ENCODE results near the gene LGR4.

GRCh38 chr11:27404427-27404826, 68.2 kb downstream of the LGR4 start:
- no peak for TF ChIP-seq CTCF (tag by site-specific recombination; IDR thresholded peaks at IDR 0.05)
- no peak for TF ChIP-seq ZNF354C (tag by site-specific recombination; IDR thresholded peaks at IDR 0.05; ENCODE audit: borderline replicate concordance, low read depth)
- TF ChIP-seq ZNF157 (tag by site-specific recombination; IDR thresholded peaks at IDR 0.05), result no peak
- no peak for TF ChIP-seq BCL6B (tag by site-specific recombination; IDR thresholded peaks at IDR 0.05)
- no peak for TF ChIP-seq ZNF174 (tag by site-specific recombination; IDR thresholded peaks at IDR 0.05)
- TF ChIP-seq PRDM1 (tag by site-specific recombination; IDR thresholded peaks at IDR 0.05), result no peak
- TF ChIP-seq ZNF121 (tag by site-specific recombination; IDR thresholded peaks at IDR 0.05), result no peak
- no peak for TF ChIP-seq PRDM6 (tag by site-specific recombination; IDR thresholded peaks at IDR 0.05)
